Mucosa of descending colon (tissue), 3 donors: ENCODE results near the gene TEAD1. TPM values are rescaled to one million over a fixed set of nuclear protein-coding genes. Genes with fewer than 3 reads are reported as not detected.

Source experiments
- ATAC-seq: fragments of 200-7000 bp; cut with Tn5 transposase; one replicate; pipeline ENCODE4 v1.9.1; 2020; ENCODE audit warnings: mild to moderate bottlenecking, moderate library complexity
- DNase-seq, 3 donors: peaks; one replicate each; pipeline ENCODE4 v3.0.0-alpha.2; 2020
- H3K36me3 ChIP-seq: fragments of 200-600 bp; one replicate; pipeline ENCODE4 v1.8.0; 2021; ENCODE audit warnings: low read depth, mild to moderate bottlenecking
- H3K4me1 ChIP-seq: fragments of 200-600 bp; one replicate; pipeline ENCODE4 v1.8.0; 2021; ENCODE audit warnings: low read depth, mild to moderate bottlenecking
- H3K4me3 ChIP-seq: fragments of 200-600 bp; one replicate; pipeline ENCODE4 v1.8.0; 2021; ENCODE audit warnings: mild to moderate bottlenecking
- H3K9me3 ChIP-seq: fragments of 200-600 bp; one replicate; pipeline ENCODE4 v1.8.0; 2021; ENCODE audit warnings: mild to moderate bottlenecking
- intact Hi-C, 2 donors: fragments of 100-400 bp; cut with DNase I in 1 of 2; cut with micrococcal nuclease in 1 of 2; formaldehyde crosslinking; loops; one replicate each; pipeline versions ENCODE4 v1.11.0 to v1.11.1; 2022; cut with DNase I, micrococcal nuclease
- total RNA-seq, 3 donors: library from RNA; stranded (reverse); fragmentation: NEBNext Ultra II Directional in 2 of 3; extraction: Animal tissue kit (Norgen Biotek cat#: 25700) in 2 of 3; gene quantifications; one replicate each; pipeline versions ENCODE4 v1.2.1 to v1.2.4, GENCODE V29; 2021 to 2023
- TF ChIP-seq, protein P1 (sequence below): fragments of 200-600 bp; IDR thresholded peaks from one replicate; pipeline ENCODE4 v1.8.0; 2022; ENCODE audit warnings: antibody characterized with exemption, mild to moderate bottlenecking
- donor health status: DM: no; HTN: no; CAD: no; lungs with moderate emphysema.
- donor health status: DM: no; HTN: no; CAD: no.
- donor health status: DM: no; HTN: yes; CAD: no.

Gene TEAD1
- total RNA-seq, 3 donors from 2014 or later: 33.2 to 196 (median 41.1) TPM

DNA sequence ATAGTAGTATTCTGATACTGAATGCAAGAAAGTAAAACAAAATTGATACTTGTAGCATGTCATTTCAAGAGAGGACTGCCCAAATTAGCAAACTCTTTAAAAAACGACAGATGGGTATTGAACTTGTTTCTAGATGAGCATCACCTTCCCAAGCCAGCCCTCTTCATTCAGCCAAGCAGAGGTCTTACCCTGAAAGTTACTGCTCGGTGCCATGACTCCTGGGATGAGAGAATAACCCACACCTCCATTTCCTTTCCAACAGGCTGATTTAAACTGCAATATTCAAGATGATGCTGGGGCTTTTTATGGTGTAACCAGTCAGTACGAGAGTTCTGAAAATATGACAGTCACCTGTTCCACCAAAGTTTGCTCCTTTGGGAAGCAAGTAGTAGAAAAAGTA is 250.4 kb downstream of the TEAD1 start:
- Histone ChIP-seq H3K4me3 (no peak overlapping the region), H3K36me3 (no peaks in the 10 kb centered on the region), H3K9me3 (no peaks in the 10 kb centered on the region), H3K4me1 (no peaks in the 10 kb centered on the region)
- TF ChIP-seq, protein P1, sequence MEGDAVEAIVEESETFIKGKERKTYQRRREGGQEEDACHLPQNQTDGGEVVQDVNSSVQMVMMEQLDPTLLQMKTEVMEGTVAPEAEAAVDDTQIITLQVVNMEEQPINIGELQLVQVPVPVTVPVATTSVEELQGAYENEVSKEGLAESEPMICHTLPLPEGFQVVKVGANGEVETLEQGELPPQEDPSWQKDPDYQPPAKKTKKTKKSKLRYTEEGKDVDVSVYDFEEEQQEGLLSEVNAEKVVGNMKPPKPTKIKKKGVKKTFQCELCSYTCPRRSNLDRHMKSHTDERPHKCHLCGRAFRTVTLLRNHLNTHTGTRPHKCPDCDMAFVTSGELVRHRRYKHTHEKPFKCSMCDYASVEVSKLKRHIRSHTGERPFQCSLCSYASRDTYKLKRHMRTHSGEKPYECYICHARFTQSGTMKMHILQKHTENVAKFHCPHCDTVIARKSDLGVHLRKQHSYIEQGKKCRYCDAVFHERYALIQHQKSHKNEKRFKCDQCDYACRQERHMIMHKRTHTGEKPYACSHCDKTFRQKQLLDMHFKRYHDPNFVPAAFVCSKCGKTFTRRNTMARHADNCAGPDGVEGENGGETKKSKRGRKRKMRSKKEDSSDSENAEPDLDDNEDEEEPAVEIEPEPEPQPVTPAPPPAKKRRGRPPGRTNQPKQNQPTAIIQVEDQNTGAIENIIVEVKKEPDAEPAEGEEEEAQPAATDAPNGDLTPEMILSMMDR: no peak
- DNase-seq (no peak), ATAC-seq (no peak)
- intact Hi-C loops: no loop called here

DNA sequence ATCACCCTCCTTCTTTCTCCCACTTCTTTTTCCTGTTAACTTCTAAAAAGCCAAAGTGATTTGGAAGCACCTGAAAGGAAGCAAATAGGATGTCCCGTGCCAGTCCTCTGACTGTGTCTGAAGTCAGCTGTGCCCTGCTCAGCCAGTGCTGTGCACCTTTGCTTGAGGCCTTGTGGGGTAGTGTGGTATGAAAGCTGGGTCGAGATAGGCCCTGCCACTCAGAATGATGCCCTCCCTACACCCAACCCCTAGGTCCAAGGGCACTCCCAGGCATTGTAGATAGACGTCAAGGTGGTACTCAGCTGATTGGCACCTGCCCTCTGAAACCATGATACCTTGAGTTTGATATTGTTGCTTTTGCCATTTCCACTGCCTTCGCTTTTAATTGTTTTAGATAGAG is 251.3 kb downstream of the TEAD1 start:
- TF ChIP-seq, protein P1: no peak
- no peak for ATAC-seq
- no peaks in the 10 kb centered on the region for H3K36me3 ChIP-seq

GRCh38 chr11:12927221-12927620 is 253.0 kb downstream of the TEAD1 start:
- intact Hi-C loops: no loop called here
- DNase-seq (no peak), ATAC-seq (no peak)
- Histone ChIP-seq H3K4me1 (no peaks in the 10 kb centered on the region), H3K4me3 (no peak overlapping the region), H3K9me3 (no peaks in the 10 kb centered on the region), H3K36me3 (no peaks in the 10 kb centered on the region)
- TF ChIP-seq, protein P1: no peak

More for the DNA sequence above, 251.3 kb downstream of the TEAD1 start:
- DNase-seq: no peak
- intact Hi-C loops: no loop called here
- Histone ChIP-seq H3K4me3 (no peak overlapping the region), H3K4me1 (no peaks in the 10 kb centered on the region), H3K9me3 (no peaks in the 10 kb centered on the region)

GRCh38 chr11:12927886-12928285 is 253.7 kb downstream of the TEAD1 start:
- ATAC-seq: no peak
- no peak for DNase-seq
- TF ChIP-seq, protein P1: no peak
- Histone ChIP-seq H3K4me3 (no peak overlapping the region), H3K4me1 (no peaks in the 10 kb centered on the region), H3K9me3 (no peaks in the 10 kb centered on the region), H3K36me3 (no peaks in the 10 kb centered on the region)
- intact Hi-C loops: no loop called here

GRCh38 chr11:12930850-12931249 is 256.6 kb downstream of the TEAD1 start:
- TF ChIP-seq, protein P1: no peak
- Histone ChIP-seq H3K9me3 (no peaks in the 10 kb centered on the region), H3K36me3 (no peaks in the 10 kb centered on the region), H3K4me3 (no peak overlapping the region), H3K4me1 (no peaks in the 10 kb centered on the region)
- no peak for DNase-seq
- intact Hi-C loops: no loop called here
- ATAC-seq: no peak

DNA sequence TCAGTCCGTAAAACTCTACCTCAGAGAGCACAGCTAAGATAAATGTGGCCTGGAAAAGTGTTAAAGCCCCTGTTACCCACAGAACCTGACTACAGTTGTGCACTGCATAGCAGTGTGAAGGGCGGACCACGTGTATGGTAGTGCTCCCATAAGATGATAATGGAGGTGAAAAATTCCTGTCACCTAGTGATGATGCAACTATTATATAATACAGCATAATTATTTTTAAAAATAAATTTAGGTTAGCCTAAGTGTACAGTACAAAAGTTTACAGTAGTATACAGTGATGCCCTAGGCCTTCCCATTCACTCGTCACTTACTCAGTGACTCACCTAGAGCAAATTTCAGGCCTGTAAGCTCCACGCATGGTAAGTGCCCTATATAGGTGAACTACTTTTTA is 258.3 kb downstream of the TEAD1 start:
- Histone ChIP-seq H3K4me3 (no peak overlapping the region), H3K9me3 (no peaks in the 10 kb centered on the region), H3K36me3 (no peaks in the 10 kb centered on the region), H3K4me1 (no peaks in the 10 kb centered on the region)
- intact Hi-C loops: no loop called here
- ATAC-seq: no peak
- TF ChIP-seq, protein P1: no peak
- DNase-seq: no peak
